ENCODE measurements around the gene ST7.
A peak's percentile ranks its signal among the peaks of the same experiment; 100 is the strongest.

The ST7 gene

DNA sequence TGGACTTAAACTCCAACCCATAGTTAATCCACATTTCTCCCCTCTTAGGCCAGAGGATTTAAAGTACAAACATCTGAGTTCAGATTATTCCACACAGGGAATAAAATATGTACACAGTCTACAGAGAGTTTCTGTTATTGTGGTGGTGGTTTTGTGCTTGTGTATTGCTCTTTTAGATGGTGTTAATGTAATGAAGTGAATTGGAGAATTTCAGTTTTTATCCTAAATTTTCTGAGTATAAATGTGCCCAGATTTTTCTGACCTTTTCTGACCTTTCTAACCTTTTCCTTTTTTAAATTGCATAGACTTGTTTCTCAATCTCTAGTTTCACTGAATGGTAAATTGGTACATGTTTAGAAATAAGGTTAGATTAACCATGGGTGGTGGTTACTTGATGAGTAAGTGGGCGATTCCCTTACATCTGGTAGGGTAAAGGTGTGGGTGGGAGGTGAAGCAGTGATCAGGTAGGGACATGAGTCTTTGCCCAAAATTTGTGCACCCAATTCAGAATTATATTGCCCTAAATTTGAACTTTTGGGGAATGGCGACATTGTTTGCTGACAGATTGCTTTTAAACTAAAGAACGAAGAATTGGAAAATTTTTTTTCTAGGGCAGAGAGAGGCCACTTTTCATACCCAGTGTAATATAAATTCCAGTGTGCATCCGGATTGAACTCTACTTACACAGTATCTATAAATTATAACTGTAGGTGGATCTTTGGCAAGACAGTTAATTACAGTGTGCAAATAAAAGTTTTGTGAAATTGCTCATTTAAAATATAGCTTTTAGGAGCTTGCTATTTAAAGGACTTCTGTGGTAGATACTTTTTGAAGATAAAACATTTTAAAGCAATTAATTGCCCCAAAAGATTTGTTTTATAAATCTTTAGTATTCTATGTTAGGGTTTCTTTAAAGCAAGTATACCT lies 62.2 kb downstream of the ST7 start:
- H3K4me3 ChIP-seq: peak overlapping the region; percentile 14 to 30
- TF ChIP-seq, protein P1, sequence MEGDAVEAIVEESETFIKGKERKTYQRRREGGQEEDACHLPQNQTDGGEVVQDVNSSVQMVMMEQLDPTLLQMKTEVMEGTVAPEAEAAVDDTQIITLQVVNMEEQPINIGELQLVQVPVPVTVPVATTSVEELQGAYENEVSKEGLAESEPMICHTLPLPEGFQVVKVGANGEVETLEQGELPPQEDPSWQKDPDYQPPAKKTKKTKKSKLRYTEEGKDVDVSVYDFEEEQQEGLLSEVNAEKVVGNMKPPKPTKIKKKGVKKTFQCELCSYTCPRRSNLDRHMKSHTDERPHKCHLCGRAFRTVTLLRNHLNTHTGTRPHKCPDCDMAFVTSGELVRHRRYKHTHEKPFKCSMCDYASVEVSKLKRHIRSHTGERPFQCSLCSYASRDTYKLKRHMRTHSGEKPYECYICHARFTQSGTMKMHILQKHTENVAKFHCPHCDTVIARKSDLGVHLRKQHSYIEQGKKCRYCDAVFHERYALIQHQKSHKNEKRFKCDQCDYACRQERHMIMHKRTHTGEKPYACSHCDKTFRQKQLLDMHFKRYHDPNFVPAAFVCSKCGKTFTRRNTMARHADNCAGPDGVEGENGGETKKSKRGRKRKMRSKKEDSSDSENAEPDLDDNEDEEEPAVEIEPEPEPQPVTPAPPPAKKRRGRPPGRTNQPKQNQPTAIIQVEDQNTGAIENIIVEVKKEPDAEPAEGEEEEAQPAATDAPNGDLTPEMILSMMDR (IDR thresholded peaks at IDR 0.05): no peak
- H3K27me3 ChIP-seq: no peaks in the 10 kb centered on the region
- H3K9me3 ChIP-seq: no peaks in the 10 kb centered on the region
- no peaks in the 10 kb centered on the region for H3K36me3 ChIP-seq
- DNase-seq: no peak
- H3K4me1 ChIP-seq: peaks cover 0 to 78% (median 20%) of the 10 kb centered on the region in 4 donors
- intact Hi-C loops (cut with DNase I; ENCODE audit: low total_unique reads): no loop called here
- H3K27ac ChIP-seq: peak overlapping the region; percentile 63 to 83

DNA sequence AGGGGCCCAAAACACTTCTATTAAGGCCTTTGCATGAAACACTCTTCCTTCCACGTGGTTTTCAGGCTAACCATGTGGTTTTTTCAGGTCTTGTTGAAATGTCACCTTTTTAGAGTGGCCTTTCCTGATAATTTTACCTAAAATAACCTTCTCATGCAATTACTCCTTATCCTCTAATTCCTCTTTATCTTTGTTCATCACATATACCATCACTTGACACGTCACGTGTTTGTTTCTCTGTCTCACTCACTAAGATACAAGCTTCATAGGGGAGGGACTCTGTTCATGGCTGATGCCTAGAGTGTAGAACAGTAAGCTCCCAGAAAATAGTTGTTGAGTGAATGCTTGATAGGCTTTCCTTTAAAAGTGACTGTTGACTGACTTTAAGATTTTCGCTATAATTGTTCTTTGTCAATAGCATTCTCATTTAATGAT lies 63.7 kb downstream of the ST7 start:
- Histone ChIP-seq H3K27ac (peak overlapping the region; percentile 30 to 83), H3K9me3 (no peaks in the 10 kb centered on the region), H3K36me3 (no peaks in the 10 kb centered on the region), H3K4me3 (no peak overlapping the region), H3K4me1 (peaks cover 0 to 77% (median 14%) of the 10 kb centered on the region in 4 donors), H3K27me3 (no peaks in the 10 kb centered on the region)
- TF ChIP-seq, protein P1 (IDR thresholded peaks at IDR 0.05): no peak
- DNase-seq: no peak
- intact Hi-C loops (cut with DNase I; ENCODE audit: low total_unique reads): no loop called here

DNA sequence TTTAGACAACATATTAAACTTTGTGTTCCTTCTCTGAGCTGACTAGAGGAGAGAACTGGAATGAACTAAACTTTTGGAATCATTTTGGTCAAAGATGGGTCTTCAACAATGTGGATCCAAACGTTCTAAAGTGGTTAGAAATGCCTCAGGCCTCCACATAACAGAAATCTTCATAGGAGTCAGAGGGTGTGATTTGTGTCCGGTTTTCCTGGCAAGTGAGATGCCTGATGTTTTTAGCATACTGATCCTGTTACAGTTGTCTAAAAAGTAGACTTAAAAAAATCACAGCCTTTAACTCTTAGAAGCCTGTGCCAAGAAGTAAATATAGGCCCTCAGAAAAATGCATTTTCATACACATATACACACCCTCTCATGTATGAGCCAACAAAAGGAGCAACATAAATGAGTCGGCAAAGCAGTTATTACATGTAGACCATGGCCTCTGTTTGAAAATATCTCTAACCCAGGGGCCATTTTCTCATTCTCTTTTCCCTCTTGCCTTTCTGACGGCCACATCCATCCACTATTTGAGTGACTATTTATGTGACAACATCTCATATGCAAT lies 64.5 kb downstream of the ST7 start:
- Histone ChIP-seq H3K27me3 (no peaks in the 10 kb centered on the region), H3K36me3 (no peaks in the 10 kb centered on the region), H3K27ac (peak overlapping the region; percentile 30 to 83), H3K4me3 (no peak overlapping the region), H3K4me1 (peaks cover 0 to 71% (median 12%) of the 10 kb centered on the region in 4 donors), H3K9me3 (no peaks in the 10 kb centered on the region)
- intact Hi-C loops (cut with DNase I; ENCODE audit: low total_unique reads): no loop called here
- DNase-seq: no peak
- TF ChIP-seq, protein P1 (IDR thresholded peaks at IDR 0.05): no peak

DNA sequence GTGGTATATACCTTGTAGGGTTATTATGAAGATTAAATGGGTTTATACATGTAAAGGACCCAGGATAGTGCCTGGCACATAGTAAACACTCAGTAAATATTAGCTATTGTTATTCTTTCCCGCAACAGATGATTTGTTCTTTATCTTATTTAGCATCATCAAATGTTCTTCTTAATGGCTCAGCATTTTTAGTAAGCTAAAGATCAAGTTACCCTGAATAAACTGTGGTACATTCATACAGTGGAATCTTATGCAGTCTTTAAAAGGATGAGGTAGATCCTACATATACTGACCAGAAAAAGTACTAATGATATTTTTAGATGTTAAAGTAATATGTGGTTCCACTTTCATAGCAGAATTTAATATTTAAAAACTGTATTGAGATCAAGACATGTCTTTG lies 65.4 kb downstream of the ST7 start:
- no peak for DNase-seq
- intact Hi-C loops (cut with DNase I; ENCODE audit: low total_unique reads): no loop called here
- Histone ChIP-seq H3K27me3 (no peaks in the 10 kb centered on the region), H3K4me3 (no peak overlapping the region), H3K9me3 (no peaks in the 10 kb centered on the region), H3K27ac (peak overlapping the region; percentile 77 to 83), H3K4me1 (peaks cover 0 to 71% (median 15%) of the 10 kb centered on the region in 4 donors), H3K36me3 (no peaks in the 10 kb centered on the region)
- TF ChIP-seq, protein P1 (IDR thresholded peaks at IDR 0.05): no peak

DNA sequence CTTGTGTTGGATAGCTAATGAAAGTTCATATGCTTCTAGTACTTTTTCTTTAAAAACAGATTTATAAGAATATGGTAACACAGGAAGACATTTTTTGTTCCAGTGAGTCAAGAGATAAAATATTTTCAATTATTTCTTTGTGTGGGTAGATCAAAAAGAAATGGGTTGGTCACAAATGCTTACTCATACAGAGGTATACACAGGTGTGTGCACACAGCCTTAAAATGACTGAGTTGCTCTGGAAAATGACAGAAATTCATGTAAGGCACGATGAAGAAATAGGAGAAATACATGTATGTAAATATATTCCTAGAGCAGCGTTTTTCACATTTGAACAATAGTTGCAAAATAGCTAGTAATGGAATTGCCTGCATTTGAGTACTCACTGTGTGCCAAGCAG lies 66.0 kb downstream of the ST7 start:
- Histone ChIP-seq H3K4me3 (no peak overlapping the region), H3K4me1 (peaks cover 0 to 71% (median 16%) of the 10 kb centered on the region in 4 donors), H3K27ac (peak overlapping the region; percentile 77 to 83), H3K36me3 (no peaks in the 10 kb centered on the region), H3K9me3 (no peaks in the 10 kb centered on the region), H3K27me3 (no peaks in the 10 kb centered on the region)
- no peak for DNase-seq
- intact Hi-C loops (cut with DNase I; ENCODE audit: low total_unique reads): no loop called here
- TF ChIP-seq, protein P1 (IDR thresholded peaks at IDR 0.05): no peak

Measured in tibial artery (tissue), 4 donors.